ENCODE measurements around the gene ALDOA.

Gene ALDOA

DNA sequence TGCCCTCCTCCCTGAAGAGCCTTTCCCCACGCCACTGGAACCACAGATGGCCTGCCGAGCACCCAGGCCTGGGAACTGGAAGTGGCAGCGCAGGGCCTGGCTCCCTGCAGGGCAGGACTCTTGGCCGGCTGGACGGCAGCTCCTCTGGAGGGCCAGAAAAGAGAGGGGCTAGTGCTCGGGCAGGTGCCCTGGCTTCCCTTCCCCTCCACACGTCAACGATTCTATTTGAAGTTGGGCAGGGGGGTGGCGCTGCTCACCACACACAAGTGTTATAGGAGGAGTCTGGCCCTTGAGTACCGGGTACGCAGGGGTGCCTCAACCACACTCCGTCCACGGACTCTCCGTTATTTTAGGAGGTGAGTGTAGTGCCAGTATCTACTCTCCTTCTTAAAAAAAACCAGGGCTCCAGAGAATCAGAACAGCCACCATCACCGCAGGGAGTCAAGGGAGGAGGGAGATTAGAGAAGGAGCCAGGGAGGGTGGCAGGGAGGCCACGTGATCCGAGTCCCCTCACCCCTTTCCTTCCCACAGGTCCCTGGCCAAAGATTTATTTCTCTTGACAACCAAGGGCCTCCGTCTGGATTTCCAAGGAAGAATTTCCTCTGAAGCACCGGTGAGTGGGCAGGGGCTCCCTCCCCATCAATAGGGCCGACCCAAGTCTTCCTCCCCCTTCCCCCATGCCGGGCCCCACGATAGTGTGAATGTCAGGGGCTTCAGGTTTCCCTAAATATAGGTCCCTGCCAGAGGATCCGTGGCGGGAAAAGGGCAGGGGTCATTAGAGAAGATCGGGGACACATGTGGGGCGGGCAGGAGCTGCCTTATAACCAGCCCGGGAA is 1.4 kb upstream of the ALDOA start:
- no peak for TF ChIP-seq CTCF (conservative IDR thresholded peaks at IDR 0.05; ENCODE audit: control insufficient read depth, insufficient read depth, low read depth, low read length)
- peak; percentile 41 for DNase-seq (ENCODE audit: low read depth)

GRCh38 chr16:30064729-30065101 is 845 bp upstream of the ALDOA start:
- no peak for DNase-seq (ENCODE audit: low read depth)
- peak overlapping the region; percentile 43 for H3K4me3 ChIP-seq (ENCODE audit: control insufficient read depth, low read depth, low read length)
- TF ChIP-seq CTCF (conservative IDR thresholded peaks at IDR 0.05; ENCODE audit: control insufficient read depth, insufficient read depth, low read depth, low read length): no peak

More for the DNA sequence above, 1.4 kb upstream of the ALDOA start:
- H3K4me3 ChIP-seq (ENCODE audit: control insufficient read depth, low read depth, low read length): peak overlapping the region; percentile 43

DNA sequence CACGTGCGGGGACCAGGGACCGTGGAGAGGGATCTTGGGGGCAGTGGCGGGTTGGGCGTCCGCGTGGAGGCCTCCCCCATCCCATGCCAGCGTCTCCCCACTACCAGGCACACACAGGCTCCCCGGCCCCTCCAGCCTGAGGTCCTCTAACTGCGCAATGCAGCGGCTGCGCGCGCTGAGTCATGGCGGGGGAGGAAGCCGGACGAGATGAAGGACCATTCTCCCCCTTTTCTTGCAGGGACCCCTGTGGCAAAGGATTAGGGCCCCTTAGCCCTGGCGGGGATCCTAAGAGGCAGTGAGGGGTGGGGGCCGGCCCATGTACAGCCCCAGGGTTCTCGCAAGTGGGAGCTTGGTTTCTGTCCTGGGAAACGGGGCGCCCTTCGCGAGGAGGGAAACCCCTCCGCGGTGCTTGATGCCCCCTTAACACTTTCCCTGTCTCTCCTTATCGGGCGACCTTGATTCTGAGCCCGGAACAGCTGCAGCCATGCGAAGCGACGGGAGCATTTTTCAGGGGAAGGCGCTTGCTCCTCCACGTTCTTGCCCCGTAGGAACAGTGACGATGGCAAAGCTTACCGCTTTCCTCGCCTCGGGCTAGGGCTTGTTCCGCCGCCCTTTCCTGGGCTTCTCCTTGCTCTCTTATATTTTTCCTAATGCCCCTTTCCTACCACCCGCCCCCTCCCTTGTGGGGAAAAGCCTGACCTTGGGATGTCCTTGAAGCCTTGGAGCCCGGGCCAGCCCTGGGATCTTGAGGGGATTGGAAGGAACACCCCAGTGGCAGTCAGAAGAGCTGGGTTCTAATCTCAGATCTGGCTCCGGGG is 592 bp downstream of the ALDOA start:
- no peak for TF ChIP-seq CTCF (conservative IDR thresholded peaks at IDR 0.05; ENCODE audit: control insufficient read depth, insufficient read depth, low read depth, low read length)
- H3K4me3 ChIP-seq (ENCODE audit: control insufficient read depth, low read depth, low read length): peak overlapping the region; percentile 97
- peak; percentile 64 for DNase-seq (ENCODE audit: low read depth)

DNA sequence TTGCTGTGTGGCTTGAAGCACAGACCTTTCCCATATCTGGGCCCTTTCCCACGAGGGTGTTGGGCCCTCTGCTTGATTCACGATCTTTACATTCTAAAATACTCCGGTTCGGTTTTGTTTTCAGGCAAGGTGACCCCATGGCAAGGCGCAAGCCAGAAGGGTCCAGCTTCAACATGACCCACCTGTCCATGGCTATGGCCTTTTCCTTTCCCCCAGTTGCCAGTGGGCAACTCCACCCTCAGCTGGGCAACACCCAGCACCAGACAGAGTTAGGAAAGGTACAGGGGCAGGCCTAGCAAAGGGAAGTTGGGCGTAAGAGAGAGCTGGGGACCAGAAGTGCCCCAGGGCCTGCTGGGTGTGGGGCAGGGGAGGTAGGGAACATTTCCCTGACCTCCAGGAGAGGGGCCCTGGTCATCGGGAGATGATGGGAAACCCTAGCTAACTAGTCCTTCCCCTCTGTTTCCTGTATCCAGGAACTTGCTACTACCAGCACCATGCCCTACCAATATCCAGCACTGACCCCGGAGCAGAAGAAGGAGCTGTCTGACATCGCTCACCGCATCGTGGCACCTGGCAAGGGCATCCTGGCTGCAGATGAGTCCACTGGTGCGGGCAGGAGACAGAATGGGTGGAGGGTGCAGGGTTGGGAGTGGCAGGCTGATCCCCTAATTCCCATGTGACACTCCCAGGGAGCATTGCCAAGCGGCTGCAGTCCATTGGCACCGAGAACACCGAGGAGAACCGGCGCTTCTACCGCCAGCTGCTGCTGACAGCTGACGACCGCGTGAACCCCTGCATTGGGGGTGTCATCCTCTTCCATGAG is 1.4 kb downstream of the ALDOA start:
- no peak for DNase-seq (ENCODE audit: low read depth)
- TF ChIP-seq CTCF (conservative IDR thresholded peaks at IDR 0.05; ENCODE audit: control insufficient read depth, insufficient read depth, low read depth, low read length): no peak
- H3K4me3 ChIP-seq (ENCODE audit: control insufficient read depth, low read depth, low read length): peak overlapping the region; percentile 97

DNA sequence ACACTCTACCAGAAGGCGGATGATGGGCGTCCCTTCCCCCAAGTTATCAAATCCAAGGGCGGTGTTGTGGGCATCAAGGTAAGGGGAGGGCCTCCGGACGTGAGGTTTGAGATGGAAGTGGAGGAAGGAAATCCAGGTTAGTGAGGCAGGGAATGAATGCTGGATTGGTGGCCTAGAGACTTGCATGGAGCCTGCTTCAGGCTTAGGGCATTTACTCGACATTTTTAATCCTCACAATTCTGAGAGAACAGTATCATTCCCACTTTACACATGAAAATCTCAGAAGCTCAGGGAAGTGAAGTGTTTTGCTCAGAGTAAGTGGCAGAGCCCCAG is 2.0 kb downstream of the ALDOA start:
- peak overlapping the region; percentile 97 for H3K4me3 ChIP-seq (ENCODE audit: control insufficient read depth, low read depth, low read length)
- no peak for TF ChIP-seq CTCF (conservative IDR thresholded peaks at IDR 0.05; ENCODE audit: control insufficient read depth, insufficient read depth, low read depth, low read length)
- no peak for DNase-seq (ENCODE audit: low read depth)

DNA sequence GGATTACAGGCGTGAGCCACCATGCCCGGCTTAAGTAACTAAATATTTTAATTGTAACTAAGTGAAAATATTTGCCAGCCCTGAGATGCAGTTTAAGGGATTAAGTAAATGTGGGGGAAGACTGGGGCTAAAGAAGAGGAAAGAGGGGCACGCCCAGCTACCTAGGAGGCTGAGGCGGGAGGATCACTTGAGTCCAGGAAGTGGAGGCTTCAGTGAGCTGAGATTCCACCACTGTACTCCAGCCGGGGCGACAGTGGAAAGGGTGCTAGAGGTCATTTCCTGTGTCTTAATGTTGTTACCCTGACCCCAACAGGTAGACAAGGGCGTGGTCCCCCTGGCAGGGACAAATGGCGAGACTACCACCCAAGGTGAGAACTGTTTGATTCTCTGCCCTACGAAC is 2.8 kb downstream of the ALDOA start:
- no peak overlapping the region for H3K4me3 ChIP-seq (ENCODE audit: control insufficient read depth, low read depth, low read length)
- DNase-seq (ENCODE audit: low read depth): no peak
- TF ChIP-seq CTCF (conservative IDR thresholded peaks at IDR 0.05; ENCODE audit: control insufficient read depth, insufficient read depth, low read depth, low read length): no peak
